Right renal pelvis (tissue), 4 donors: ENCODE data around the gene ANKRD40. TPM values are rescaled to one million over a fixed set of nuclear protein-coding genes. Genes with fewer than 3 reads are reported as not detected.
"Not testable (repeated sequence)": the region's sequence is repeated elsewhere in the genome, so short reads cannot be mapped to it uniquely, and the experiment has no call there.

Source experiments
- DNase-seq, 4 donors: peaks; one replicate each; pipeline ENCODE4 v3.0.0-alpha.2; 2013; ENCODE audit warnings: low read depth in 4 of 4, low spot score in 3 of 4, missing footprints in 1 of 4
- polyA plus RNA-seq, 4 donors: library from polyadenylated mRNA; unstranded; fragments of 120-200 nt; gene quantifications; one replicate each; pipeline ENCODE4 v1.2.1, GENCODE V29; 2013; ENCODE audit not compliant: insufficient read length in 4 of 4

Gene ANKRD40
- polyA plus RNA-seq, 4 donors = 41.0 to 51.6 (median 49.3) TPM

GRCh38 chr17:50687200-50688066 is 20.3 kb downstream of the ANKRD40 start:
- DNase-seq = no peak

GRCh38 chr17:50686494-50687199 is 21.1 kb downstream of the ANKRD40 start:
- DNase-seq = no peak

GRCh38 chr17:50685691-50686493 is 21.8 kb downstream of the ANKRD40 start:
- no peak for DNase-seq

- DNase-seq = no peak
Measured at GRCh38 chr17:50685334-50685665, 22.4 kb downstream of the ANKRD40 start.

GRCh38 chr17:50684612-50685333 is 22.9 kb downstream of the ANKRD40 start:
- no peak for DNase-seq

- no peak for DNase-seq
Measured at GRCh38 chr17:50684288-50684611, 23.5 kb downstream of the ANKRD40 start.

GRCh38 chr17:50683434-50684287 is 24.1 kb downstream of the ANKRD40 start:
- no peak for DNase-seq

GRCh38 chr17:50682938-50683337 is 24.8 kb downstream of the ANKRD40 start:
- no peak for DNase-seq

- no peak for DNase-seq
Measured at GRCh38 chr17:50682441-50682840, 25.3 kb downstream of the ANKRD40 start.

- peak in 1 of 4 donors; percentile 44 for DNase-seq
Measured at GRCh38 chr17:50681263-50682200, 26.2 kb downstream of the ANKRD40 start.

- DNase-seq = not testable (repeated sequence)
Measured at GRCh38 chr17:50680543-50681262, 27.0 kb downstream of the ANKRD40 start.

- no peak for DNase-seq
Measured at GRCh38 chr17:50680126-50680525, 27.6 kb downstream of the ANKRD40 start.

GRCh38 chr17:50679008-50679544 is 28.6 kb downstream of the ANKRD40 start:
- no peak for DNase-seq

- DNase-seq = no peak
Measured at GRCh38 chr17:50677851-50678375, 29.8 kb downstream of the ANKRD40 start.

- no peak for DNase-seq
Measured at GRCh38 chr17:50676065-50676975, 31.4 kb downstream of the ANKRD40 start.

GRCh38 chr17:50675627-50676026 is 32.1 kb downstream of the ANKRD40 start:
- no peak for DNase-seq
